ENCODE data around the gene ANKS1B.

- TF ChIP-seq, protein P1, sequence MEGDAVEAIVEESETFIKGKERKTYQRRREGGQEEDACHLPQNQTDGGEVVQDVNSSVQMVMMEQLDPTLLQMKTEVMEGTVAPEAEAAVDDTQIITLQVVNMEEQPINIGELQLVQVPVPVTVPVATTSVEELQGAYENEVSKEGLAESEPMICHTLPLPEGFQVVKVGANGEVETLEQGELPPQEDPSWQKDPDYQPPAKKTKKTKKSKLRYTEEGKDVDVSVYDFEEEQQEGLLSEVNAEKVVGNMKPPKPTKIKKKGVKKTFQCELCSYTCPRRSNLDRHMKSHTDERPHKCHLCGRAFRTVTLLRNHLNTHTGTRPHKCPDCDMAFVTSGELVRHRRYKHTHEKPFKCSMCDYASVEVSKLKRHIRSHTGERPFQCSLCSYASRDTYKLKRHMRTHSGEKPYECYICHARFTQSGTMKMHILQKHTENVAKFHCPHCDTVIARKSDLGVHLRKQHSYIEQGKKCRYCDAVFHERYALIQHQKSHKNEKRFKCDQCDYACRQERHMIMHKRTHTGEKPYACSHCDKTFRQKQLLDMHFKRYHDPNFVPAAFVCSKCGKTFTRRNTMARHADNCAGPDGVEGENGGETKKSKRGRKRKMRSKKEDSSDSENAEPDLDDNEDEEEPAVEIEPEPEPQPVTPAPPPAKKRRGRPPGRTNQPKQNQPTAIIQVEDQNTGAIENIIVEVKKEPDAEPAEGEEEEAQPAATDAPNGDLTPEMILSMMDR (IDR thresholded peaks at IDR 0.05), result no peak
- TF ChIP-seq EP300 (IDR thresholded peaks at IDR 0.05), result no peak
- TF ChIP-seq POLR2A (IDR thresholded peaks at IDR 0.05), result no peak
Measured at GRCh38 chr12:98738002-98738401, 1246.7 kb downstream of the ANKS1B start.
